Activated naive CD4-positive, alpha-beta T cell (primary cell): Measurements from ENCODE around the gene TBC1D8.

ENCODE experiments used
- DNase-seq, 4 experiments: peaks; one replicate each; lab custom pipeline; 2025; lab: John Stamatoyannopoulos, UW

The TBC1D8 gene

GRCh38 chr2:100976645-100977391, 174.4 kb downstream of the TBC1D8 start:
- no peak for DNase-seq

DNA sequence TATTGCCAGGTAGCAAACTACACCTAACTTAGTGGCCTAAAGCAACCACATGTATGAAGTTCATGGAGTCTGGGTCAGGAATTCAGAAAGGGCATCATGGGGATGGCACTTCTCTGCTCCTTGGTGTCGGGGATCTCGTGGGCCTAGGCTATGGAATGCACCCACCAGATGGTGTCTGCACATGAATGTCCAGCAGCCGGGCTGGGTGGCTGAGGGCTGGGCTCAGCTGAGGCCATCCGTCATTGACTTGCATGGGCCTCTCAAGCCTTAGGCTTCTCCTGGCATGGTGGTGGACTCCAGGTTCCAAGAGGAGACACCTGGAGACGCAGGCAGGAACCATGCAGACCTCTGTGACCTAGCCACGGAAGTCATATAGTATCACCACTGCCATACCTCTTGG, 175.1 kb downstream of the TBC1D8 start:
- DNase-seq: no peak

GRCh38 chr2:100975521-100975785, 175.7 kb downstream of the TBC1D8 start:
- no peak for DNase-seq

DNA sequence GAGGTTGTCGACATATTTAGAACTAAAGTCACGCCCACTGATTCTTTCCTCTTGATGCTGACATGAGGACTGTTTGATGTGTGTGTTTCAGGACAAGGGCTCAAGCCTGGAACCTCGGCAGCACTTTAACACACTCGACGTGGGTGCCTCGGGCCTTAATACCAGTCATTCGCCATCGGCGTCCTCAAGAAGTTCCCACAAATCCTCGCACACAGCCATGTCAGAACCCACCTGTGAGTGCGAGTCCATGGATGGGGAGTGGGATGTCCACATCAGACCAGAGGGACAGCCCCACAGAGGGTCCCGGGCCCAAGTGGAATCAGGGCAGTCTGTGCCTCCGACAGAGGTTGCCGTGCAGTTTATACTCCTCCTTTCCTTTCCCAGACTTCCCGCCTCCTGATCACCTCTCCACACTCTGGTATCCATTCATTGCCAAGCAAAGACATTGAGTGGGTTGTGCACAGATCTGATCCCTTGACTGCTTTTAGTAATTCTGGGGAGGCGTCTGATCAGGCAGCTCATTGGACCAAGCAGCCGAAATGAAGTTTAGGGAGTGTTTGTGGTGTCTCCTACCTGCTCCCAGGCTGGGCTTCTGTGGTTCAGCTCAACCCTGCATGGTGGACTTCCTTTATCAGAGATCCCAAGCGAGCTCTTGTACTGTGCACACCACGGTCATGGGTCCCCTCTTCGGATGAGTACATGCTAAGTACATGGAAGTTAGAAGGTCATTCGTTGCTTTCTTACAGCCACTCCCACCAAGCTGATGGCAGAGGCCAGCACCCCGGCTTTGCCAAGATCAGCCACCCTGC, 176.3 kb downstream of the TBC1D8 start:
- DNase-seq: no peak

DNA sequence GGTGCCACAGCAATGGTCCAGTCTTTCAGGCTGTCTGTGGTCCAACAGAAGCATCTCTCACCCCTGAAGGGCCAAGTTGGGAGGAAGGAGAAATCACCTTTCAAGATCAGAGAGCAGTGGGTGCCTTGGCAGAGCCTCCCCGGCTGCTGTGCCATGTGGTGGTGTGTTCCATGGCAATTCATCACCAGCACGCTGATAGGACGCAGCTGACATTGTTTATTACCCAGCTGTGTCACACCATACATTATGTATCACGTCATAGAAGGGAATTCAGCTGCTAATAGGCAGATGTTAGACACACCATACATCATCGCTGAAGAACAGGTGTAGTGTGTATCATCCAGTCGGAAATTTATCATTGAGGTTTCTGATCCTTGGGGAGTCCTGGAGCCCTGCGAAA, 178.7 kb downstream of the TBC1D8 start:
- no peak for DNase-seq

GRCh38 chr2:100971221-100971620, 180.0 kb downstream of the TBC1D8 start:
- DNase-seq: no peak

DNA sequence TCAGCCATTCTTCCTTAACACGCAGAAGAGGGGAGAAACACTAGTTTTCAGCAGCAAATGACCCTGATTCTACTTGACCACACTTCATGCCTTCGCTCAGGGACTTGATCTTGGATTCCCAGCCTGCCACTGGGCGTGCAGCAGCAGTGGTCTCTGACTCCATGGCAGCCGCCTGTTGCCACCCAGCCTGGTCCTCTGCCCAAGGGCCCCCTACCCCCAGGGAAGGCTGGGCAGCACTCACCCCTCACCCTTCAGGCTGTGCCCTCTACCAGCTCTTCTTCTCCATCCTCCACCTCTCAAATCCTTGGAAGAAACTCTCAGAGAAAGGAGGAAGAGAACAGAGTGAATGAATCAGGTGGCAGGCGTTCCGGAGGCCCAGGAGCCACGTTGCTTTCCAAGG, 181.2 kb downstream of the TBC1D8 start:
- no peak for DNase-seq

DNA sequence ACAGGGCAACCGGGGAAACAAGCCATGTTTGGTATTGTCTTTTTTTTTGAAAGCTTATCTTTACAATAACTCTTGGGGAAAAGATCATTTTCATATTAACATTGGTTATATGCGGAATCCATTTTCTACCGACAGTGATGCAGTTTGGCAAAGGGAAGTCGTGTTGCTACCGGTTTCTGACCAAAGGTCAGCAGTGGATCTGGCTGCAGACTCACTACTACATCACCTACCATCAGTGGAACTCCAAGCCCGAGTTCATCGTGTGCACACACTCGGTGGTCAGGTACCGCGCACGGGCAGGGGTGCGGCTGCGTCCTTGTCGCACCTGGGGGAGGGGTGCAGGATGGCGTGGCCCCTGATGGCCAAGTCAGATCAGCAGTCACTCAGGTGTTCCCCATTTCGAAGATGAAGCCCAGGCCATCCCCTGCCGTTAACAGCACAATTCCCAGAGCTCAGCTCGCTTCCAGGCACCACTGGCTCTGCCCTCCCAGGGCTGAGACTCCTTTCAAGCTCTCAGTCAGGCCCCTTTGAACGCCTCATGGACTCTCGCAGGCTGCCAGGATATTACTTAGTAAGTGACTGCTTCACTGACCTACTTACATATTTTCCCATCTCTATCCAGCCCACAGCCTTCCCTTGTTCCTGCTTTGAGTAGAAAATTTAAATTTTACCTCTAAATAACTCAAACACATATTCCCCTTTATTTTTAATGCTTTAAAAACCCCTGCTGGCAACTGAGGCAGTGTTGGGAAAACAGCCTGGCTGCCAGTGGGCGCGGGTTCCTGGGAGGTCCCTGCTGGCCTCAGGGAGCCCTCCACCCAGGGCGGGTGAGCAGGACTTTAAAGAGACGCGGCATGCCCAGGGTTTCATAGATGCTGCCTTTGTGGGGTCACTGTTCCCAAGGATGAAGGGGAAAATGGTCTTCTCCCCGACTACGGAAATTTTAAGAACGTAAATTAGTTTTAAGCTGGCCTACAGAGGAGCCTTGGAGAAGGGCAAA, 182.7 kb downstream of the TBC1D8 start:
- DNase-seq: no peak

- DNase-seq: no peak
Observed at GRCh38 chr2:100967716-100968115, 183.5 kb downstream of the TBC1D8 start.

DNA sequence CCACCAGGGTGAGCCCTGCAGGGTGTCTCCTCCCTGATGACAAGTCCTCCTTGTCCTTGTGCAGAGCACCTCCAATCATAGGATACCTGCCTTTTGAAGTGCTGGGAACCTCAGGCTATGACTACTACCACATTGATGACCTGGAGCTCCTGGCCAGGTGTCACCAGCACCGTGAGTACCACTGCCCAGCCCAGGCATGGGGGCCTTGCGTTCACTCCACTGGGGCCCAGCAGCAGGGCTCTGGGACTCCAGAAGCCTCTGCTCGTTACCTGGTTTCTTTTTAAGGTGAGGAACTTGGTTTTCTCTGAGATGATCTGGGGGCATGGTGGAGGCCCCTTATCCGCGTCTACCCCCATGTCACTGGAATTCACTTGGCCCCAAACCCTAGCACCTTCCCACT, 185.6 kb downstream of the TBC1D8 start:
- no peak for DNase-seq

DNA sequence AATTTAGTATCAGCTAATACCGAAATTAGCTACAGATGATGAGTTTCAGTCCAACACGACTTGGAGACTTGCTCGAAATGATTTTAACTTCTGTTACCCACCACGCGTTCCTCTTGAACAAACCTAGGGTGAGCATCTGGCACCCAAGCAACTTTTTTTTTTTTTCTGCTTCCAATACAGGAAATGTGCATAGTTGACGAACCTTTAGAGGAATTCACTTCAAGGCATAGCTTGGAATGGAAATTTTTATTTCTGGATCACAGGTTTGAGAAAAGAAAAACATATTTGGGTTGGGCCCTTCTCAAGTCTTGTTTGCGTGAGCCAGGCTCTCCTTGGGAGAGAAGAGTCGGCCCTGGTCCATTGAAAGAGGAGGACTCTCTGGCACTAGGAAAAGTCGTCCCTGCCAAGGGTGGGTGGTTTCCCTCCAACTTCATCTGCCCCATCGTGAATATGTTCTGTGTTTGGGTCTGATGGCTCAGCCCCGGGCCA, 186.5 kb downstream of the TBC1D8 start:
- no peak for DNase-seq

DNA sequence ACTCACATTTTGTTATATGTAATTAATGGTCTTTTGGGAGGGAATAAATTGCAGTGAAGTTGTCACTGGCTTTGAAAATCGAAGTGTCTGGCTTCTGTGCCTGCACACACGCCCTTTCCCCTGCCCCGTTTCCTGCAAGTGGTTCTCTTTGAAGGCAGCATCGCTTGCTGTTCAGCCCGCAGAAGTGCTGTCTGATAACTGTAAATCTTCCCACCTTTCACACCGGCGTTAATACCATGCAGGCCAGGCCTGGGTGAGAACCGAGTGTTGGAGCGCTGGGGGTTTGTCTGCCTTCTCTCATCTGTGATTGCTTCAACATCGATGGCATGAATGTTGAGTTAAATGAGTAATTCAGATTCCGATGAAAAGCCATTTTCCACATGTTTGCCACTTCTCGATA, 187.0 kb downstream of the TBC1D8 start:
- DNase-seq: peak in 1 of 4 experiments; percentile 26

DNA sequence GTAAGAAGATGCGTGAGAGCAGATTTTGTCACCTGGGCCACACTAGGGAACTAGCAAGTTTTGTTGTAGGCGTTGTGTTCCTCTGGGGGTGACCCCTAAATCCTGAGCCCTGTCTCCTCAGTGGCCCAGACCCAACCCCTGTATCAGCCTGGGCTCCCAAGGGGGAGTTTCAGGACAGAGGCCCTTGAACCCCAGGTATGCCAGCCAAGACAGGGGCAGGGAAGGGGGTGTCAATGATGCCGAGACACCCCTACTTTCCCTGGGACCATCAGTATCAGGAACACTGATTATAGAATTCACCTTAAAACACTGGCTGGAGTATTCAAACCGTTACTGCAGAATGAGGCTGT, 188.2 kb downstream of the TBC1D8 start:
- no peak for DNase-seq

DNA sequence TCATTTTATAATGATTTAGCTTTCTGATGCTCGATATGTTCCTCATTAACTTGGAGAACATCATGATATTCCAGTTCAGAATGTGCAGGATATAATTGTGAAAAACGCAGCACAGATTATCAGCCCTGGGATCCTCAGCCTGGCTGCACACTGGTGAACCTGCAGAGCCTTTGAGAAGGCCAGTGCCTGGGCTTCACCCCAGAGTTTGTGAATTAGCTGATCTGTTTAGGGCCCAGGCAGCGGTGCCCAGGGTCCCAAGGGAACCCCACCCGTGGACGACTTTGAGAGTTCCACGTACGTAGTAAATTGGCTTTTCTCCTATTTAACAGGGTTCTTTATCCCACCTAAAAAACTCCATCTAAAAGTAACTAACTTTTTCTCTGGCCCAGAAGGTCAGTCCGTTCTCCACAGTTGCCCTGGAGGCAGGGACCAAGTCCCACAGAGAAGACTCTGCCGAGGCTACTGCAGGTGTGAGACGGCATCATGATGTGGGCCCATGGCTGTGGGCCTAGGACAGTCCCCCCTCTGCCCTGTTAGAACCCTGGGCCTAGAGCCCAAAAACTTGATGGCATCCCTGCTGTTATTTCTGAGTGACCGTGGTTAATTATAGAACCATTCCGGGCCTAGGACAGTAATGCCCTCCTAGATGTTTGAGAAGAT, 188.7 kb downstream of the TBC1D8 start:
- no peak for DNase-seq

- DNase-seq: no peak
Observed at GRCh38 chr2:100960688-100961087, 190.5 kb downstream of the TBC1D8 start.

- no peak for DNase-seq
Observed at GRCh38 chr2:100959225-100959880, 191.8 kb downstream of the TBC1D8 start.

DNA sequence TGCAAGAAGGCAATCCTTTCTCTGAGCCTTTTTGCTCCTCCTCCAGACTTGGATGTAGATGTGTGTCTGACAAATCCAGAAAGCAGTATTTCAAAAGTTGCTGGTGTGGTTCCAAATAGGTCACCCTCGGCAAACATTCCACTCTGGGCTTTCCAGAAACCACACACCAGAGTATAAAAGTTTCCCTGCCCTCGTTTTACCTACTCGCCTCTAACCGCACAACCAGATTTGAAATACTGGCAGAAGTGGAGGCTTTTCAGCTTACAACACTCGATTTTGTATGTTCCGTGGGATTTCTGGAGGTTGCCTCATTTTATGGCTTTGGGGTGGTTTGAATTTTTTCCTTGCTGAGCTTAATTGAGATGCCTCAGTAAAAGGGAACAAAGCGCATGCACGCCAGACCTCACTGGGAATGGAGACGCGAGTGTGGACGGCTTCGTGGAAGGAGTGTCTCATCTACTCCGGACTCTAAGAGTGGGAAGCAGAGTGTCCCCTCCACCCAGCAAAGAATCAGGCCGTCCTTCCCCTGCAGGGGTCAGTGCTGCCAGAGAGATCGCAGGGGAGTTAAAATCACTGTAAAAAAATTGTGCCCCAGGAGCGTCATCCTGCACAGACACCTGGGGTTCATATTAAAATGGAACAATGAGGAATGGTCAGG, 193.1 kb downstream of the TBC1D8 start:
- no peak for DNase-seq
